Neural progenitor cell (in vitro differentiated cells): ENCODE measurements around the gene DRD2. TPM values are rescaled to one million over a fixed set of nuclear protein-coding genes. Genes with fewer than 3 reads are reported as not detected.
A peak's percentile ranks its signal among the peaks of the same experiment; 100 is the strongest.

ENCODE experiments used
- DNase-seq: peaks from one replicate; pipeline ENCODE4 v3.0.0-alpha.2; 2016; ENCODE audit warnings: low spot score
- H2AFZ ChIP-seq: fragments of 200-600 bp; sonication (generic); replicated peaks from 2 replicates; pipeline ENCODE4 v1.6.1; 2016; ENCODE audit warnings: antibody characterized with exemption
- H3F3A ChIP-seq: fragments of 200-600 bp; sonication (generic); 2 replicates; pipeline ENCODE4 v1.6.1; 2016; ENCODE audit warnings: antibody characterized with exemption, low read depth
- H3K27ac ChIP-seq: fragments of 200-600 bp; sonication (generic); 2 replicates; pipeline ENCODE4 v1.5.1; 2016; ENCODE audit warnings: mild to moderate bottlenecking
- H3K27me3 ChIP-seq: fragments of 200-600 bp; sonication (generic); 2 replicates; pipeline ENCODE4 v1.6.1; 2016; ENCODE audit warnings: mild to moderate bottlenecking, moderate library complexity
- H3K36me3 ChIP-seq: fragments of 200-600 bp; sonication (generic); 2 replicates; pipeline ENCODE4 v1.5.1; 2016
- H3K4me1 ChIP-seq: fragments of 200-600 bp; sonication (generic); 2 replicates; pipeline ENCODE4 v1.6.1; 2016; ENCODE audit warnings: mixed run types
- H3K4me2 ChIP-seq: fragments of 200-600 bp; sonication (generic); 2 replicates; pipeline ENCODE4 v1.6.1; 2016
- H3K4me3 ChIP-seq: fragments of 200-600 bp; sonication (generic); 2 replicates; pipeline ENCODE4 v1.5.1; 2016
- H3K79me2 ChIP-seq: fragments of 200-600 bp; sonication (generic); 2 replicates; pipeline ENCODE4 v1.6.1; 2016; ENCODE audit warnings: low read depth
- H3K9ac ChIP-seq: fragments of 200-600 bp; sonication (generic); 2 replicates; pipeline ENCODE4 v1.6.1; 2016
- H3K9me3 ChIP-seq: fragments of 200-600 bp; sonication (generic); 2 replicates; pipeline ENCODE4 v1.5.1; 2016; ENCODE audit warnings: low read depth
- H4K20me1 ChIP-seq: fragments of 200-600 bp; sonication (generic); 2 replicates; pipeline ENCODE4 v1.6.1; 2016; ENCODE audit warnings: low read depth
- H3K27ac Mint-ChIP-seq: 3 replicates; pipeline ENCODE4 v1.8.0; 2021; ENCODE audit warnings: mixed read lengths
- H3K27me3 Mint-ChIP-seq: 2 replicates; pipeline ENCODE4 v1.8.0; 2022; ENCODE audit warnings: low read depth, mild to moderate bottlenecking, inconsistent platforms, moderate library complexity, mixed read lengths; ENCODE audit not compliant: insufficient read depth
- H3K36me3 Mint-ChIP-seq: 3 replicates; pipeline ENCODE4 v1.8.0; 2021; ENCODE audit warnings: mixed read lengths
- H3K4me1 Mint-ChIP-seq: 3 replicates; pipeline ENCODE4 v1.8.0; 2021; ENCODE audit warnings: mixed read lengths
- H3K4me3 Mint-ChIP-seq: 3 replicates; pipeline ENCODE4 v1.8.0; 2021; ENCODE audit warnings: mild to moderate bottlenecking, moderate library complexity, mixed read lengths
- H3K9me3 Mint-ChIP-seq: 3 replicates; pipeline ENCODE4 v1.8.0; 2020; ENCODE audit warnings: mixed read lengths
- EZH2 ChIP-seq: fragments of 200-600 bp; sonication (generic); IDR thresholded peaks from 2 replicates; pipeline ENCODE4 v1.6.1; 2017; ENCODE audit warnings: antibody characterized with exemption, mild to moderate bottlenecking, moderate library complexity
- EZH2phosphoT487 ChIP-seq: fragments of 200-600 bp; sonication (generic); IDR thresholded peaks from 2 replicates; pipeline ENCODE4 v1.6.1; 2017; ENCODE audit warnings: antibody characterized with exemption
- total RNA-seq: library from RNA; depleted of rRNA; stranded (reverse); fragments of >200 nt; gene quantifications from 2 replicates; pipeline ENCODE4 v1.2.3, GENCODE V29; 2015; ENCODE audit warnings: low replicate concordance
- TF ChIP-seq, protein P1 (sequence below): fragments of 200-600 bp; sonication (generic); IDR thresholded peaks from 2 replicates; pipeline ENCODE4 v1.5.1; 2017; ENCODE audit warnings: antibody characterized with exemption, mild to moderate bottlenecking

DRD2 gene
- total RNA-seq, 1 donor from 2014 or later: 0.21 TPM

DNA sequence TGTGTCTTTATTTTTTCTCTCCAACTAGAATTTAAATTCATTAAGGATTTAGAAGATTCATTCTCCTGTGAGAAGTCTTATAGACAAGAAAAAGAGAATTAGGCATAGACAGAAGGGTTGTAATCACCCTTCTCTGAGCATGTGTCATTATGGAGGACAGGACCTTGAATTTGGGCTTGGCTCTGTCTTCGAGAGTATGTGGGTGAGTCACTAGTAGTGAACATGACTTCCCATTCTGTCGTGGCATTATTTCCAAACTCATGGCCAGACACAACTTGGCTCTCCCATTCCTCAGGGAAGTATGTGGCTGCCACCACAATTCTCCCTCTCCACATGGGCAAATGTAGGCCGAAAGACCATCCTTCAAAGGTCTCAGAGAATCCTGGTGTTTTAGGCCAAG lies 101.9 kb downstream of the DRD2 start:
- no peaks in the 10 kb centered on the region for H3F3A ChIP-seq
- H3K27ac Mint-ChIP-seq: no peak overlapping the region
- H3K36me3 Mint-ChIP-seq: no peaks in the 10 kb centered on the region
- DNase-seq: no peak
- no peak overlapping the region for H3K4me3 ChIP-seq
- H3K9me3 Mint-ChIP-seq: no peaks in the 10 kb centered on the region
- no peaks in the 10 kb centered on the region for H3K27me3 ChIP-seq
- no peak overlapping the region for H3K4me3 Mint-ChIP-seq
- no peak overlapping the region for H3K27ac ChIP-seq
- no peaks in the 10 kb centered on the region for H3K36me3 ChIP-seq
- no peaks in the 10 kb centered on the region for H3K9me3 ChIP-seq
- H2AFZ ChIP-seq: no peak overlapping the region
- no peaks in the 10 kb centered on the region for H4K20me1 ChIP-seq
- peaks cover 6% of the 10 kb centered on the region for H3K4me1 Mint-ChIP-seq
- no peaks in the 10 kb centered on the region for H3K79me2 ChIP-seq
- TF ChIP-seq, protein P1, sequence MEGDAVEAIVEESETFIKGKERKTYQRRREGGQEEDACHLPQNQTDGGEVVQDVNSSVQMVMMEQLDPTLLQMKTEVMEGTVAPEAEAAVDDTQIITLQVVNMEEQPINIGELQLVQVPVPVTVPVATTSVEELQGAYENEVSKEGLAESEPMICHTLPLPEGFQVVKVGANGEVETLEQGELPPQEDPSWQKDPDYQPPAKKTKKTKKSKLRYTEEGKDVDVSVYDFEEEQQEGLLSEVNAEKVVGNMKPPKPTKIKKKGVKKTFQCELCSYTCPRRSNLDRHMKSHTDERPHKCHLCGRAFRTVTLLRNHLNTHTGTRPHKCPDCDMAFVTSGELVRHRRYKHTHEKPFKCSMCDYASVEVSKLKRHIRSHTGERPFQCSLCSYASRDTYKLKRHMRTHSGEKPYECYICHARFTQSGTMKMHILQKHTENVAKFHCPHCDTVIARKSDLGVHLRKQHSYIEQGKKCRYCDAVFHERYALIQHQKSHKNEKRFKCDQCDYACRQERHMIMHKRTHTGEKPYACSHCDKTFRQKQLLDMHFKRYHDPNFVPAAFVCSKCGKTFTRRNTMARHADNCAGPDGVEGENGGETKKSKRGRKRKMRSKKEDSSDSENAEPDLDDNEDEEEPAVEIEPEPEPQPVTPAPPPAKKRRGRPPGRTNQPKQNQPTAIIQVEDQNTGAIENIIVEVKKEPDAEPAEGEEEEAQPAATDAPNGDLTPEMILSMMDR: no peak
- no peak for TF ChIP-seq EZH2
- no peak for TF ChIP-seq EZH2phosphoT487
- H3K4me1 ChIP-seq: peaks cover 10% of the 10 kb centered on the region
- H3K27me3 Mint-ChIP-seq: peaks cover 2% of the 10 kb centered on the region
- H3K9ac ChIP-seq: no peak overlapping the region
- no peak overlapping the region for H3K4me2 ChIP-seq

DNA sequence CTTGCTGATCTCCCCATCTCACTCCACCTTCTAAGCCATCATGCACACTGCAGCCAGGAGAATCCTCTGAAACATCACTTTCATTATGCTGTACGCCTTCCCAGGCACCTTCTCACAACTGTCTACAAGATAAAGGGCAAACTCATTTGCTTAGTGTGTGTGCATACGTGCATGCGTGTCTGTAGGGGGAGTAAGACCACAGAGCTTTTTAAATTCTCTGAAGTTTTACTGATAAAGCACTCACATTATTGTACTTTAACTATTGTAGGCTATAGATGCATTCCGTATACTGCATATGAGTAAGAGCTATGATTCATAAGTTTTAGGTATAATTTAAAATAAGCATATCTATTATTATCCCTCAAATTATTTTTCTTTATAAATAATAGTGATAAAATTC lies 102.9 kb downstream of the DRD2 start:
- DNase-seq: no peak
- no peaks in the 10 kb centered on the region for H3K4me1 Mint-ChIP-seq
- Histone ChIP-seq H3K79me2 (no peaks in the 10 kb centered on the region), H3F3A (no peaks in the 10 kb centered on the region), H4K20me1 (no peaks in the 10 kb centered on the region), H3K4me3 (no peak overlapping the region), H3K9me3 (no peaks in the 10 kb centered on the region), H3K27me3 (no peaks in the 10 kb centered on the region), H3K4me1 (no peaks in the 10 kb centered on the region), H3K9ac (no peak overlapping the region), H2AFZ (no peak overlapping the region), H3K4me2 (no peak overlapping the region), H3K27ac (no peak overlapping the region), H3K36me3 (no peaks in the 10 kb centered on the region)
- no peaks in the 10 kb centered on the region for H3K9me3 Mint-ChIP-seq
- no peaks in the 10 kb centered on the region for H3K36me3 Mint-ChIP-seq
- TF ChIP-seq EZH2: no peak
- TF ChIP-seq, protein P1: peak; percentile 22
- H3K27me3 Mint-ChIP-seq: peaks cover 2% of the 10 kb centered on the region
- no peak overlapping the region for H3K27ac Mint-ChIP-seq
- H3K4me3 Mint-ChIP-seq: no peak overlapping the region

DNA sequence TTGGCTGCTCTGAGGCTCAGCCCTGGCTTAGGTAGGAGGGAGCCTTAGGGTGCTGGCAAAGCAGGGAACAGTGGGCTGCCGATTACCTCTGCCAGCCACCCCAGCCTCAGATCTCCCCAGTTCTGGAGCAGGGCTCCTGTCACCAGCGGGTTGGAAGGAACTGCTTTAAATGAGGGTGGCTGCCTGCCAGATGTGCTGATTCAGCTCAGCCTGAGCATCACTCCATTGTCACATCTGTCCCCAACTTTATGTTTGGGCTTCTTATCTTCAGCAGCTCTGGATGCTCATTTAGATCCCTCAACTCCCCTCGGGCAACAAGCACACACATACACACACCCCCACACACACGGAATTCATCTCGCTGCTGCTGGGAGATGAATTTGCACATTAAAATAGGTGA lies 104.6 kb downstream of the DRD2 start:
- no peak for TF ChIP-seq EZH2phosphoT487
- TF ChIP-seq, protein P1: no peak
- TF ChIP-seq EZH2: no peak
- Mint-ChIP-seq H3K27ac (no peak overlapping the region), H3K9me3 (no peaks in the 10 kb centered on the region), H3K4me3 (no peak overlapping the region), H3K27me3 (peaks cover 2% of the 10 kb centered on the region), H3K4me1 (no peaks in the 10 kb centered on the region), H3K36me3 (no peaks in the 10 kb centered on the region)
- H2AFZ ChIP-seq: no peak overlapping the region
- H3K4me3 ChIP-seq: no peak overlapping the region
- H3K27ac ChIP-seq: no peak overlapping the region
- H4K20me1 ChIP-seq: no peaks in the 10 kb centered on the region
- no peak overlapping the region for H3K4me2 ChIP-seq
- no peaks in the 10 kb centered on the region for H3K4me1 ChIP-seq
- no peaks in the 10 kb centered on the region for H3K79me2 ChIP-seq
- no peak for DNase-seq
- H3K27me3 ChIP-seq: no peaks in the 10 kb centered on the region
- no peaks in the 10 kb centered on the region for H3F3A ChIP-seq
- no peak overlapping the region for H3K9ac ChIP-seq
- no peaks in the 10 kb centered on the region for H3K9me3 ChIP-seq
- no peaks in the 10 kb centered on the region for H3K36me3 ChIP-seq

DNA sequence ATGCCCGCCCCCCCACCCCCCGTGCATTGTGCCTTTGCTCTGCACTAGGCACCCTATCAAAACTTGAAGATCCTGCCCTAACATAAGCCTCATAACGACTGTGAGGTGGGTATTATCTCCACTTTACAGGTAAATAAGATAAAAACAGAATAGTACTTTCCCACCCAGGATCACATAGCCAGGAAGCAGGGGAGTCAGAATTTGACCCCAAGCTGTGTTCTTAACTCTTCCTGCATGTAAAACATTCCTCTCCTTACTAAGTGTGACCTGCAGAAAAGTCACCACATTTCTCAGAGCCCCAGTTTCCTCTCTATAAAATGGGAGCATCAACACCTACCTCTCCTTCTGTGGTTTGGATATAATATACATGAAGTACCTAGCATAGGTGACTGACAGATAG lies 105.8 kb downstream of the DRD2 start:
- H3K4me1 Mint-ChIP-seq: no peaks in the 10 kb centered on the region
- Histone ChIP-seq H3K9me3 (no peaks in the 10 kb centered on the region), H3F3A (no peaks in the 10 kb centered on the region), H3K4me2 (no peak overlapping the region), H4K20me1 (no peaks in the 10 kb centered on the region), H3K4me1 (no peaks in the 10 kb centered on the region), H3K36me3 (no peaks in the 10 kb centered on the region), H3K79me2 (no peaks in the 10 kb centered on the region), H3K27me3 (no peaks in the 10 kb centered on the region), H3K9ac (no peak overlapping the region), H3K4me3 (no peak overlapping the region), H3K27ac (no peak overlapping the region), H2AFZ (no peak overlapping the region)
- DNase-seq: no peak
- no peak for TF ChIP-seq EZH2phosphoT487
- TF ChIP-seq EZH2: no peak
- TF ChIP-seq, protein P1: no peak
- no peaks in the 10 kb centered on the region for H3K36me3 Mint-ChIP-seq
- H3K4me3 Mint-ChIP-seq: no peak overlapping the region
- H3K27ac Mint-ChIP-seq: no peak overlapping the region
- peaks cover 2% of the 10 kb centered on the region for H3K27me3 Mint-ChIP-seq
- no peaks in the 10 kb centered on the region for H3K9me3 Mint-ChIP-seq
